Measurements from ENCODE around the gene KHDRBS2.

GRCh38 chr6:62202078-62202477 is 83.9 kb downstream of the KHDRBS2 start:
- TF ChIP-seq EZH2 (IDR thresholded peaks at IDR 0.05; ENCODE audit: borderline replicate concordance, low read depth, low read length, severe bottlenecking) (no peak), JUN (IDR thresholded peaks at IDR 0.05; ENCODE audit: borderline replicate concordance, insufficient read depth, insufficient read length, low read depth) (no peak), POLR2A (IDR thresholded peaks at IDR 0.05; ENCODE audit: low read depth, low read length) (no peak), POLR2AphosphoS5 (IDR thresholded peaks at IDR 0.05; ENCODE audit: insufficient read depth, low read depth, low read length) (no peak)

Measured in endothelial cell of umbilical vein (primary cell).